Skeletal muscle tissue (tissue), 4 donors: ENCODE results near the gene WNK2. TPM values are rescaled to one million over a fixed set of nuclear protein-coding genes. Genes with fewer than 3 reads are reported as not detected.

Experiments
- H3K27ac ChIP-seq: one replicate; pipeline ENCODE4 v1.7.0; 2013; ENCODE audit warnings: mild to moderate bottlenecking, low read depth, low read length, inconsistent platforms
- H3K27me3 ChIP-seq, 3 donors: one replicate each; pipeline ENCODE4 v1.7.0; 2013; ENCODE audit warnings: low read length in 3 of 3; ENCODE audit not compliant: control insufficient read depth in 3 of 3, insufficient read depth in 3 of 3
- H3K36me3 ChIP-seq, 3 donors: one replicate each; pipeline ENCODE4 v1.7.0; 2013; ENCODE audit warnings: low read length in 3 of 3; ENCODE audit not compliant: control insufficient read depth in 3 of 3, insufficient read depth in 3 of 3
- H3K4me1 ChIP-seq, 3 donors: one replicate each; pipeline ENCODE4 v1.7.0; 2013; ENCODE audit warnings: low read length in 3 of 3, mild to moderate bottlenecking in 3 of 3; ENCODE audit not compliant: control insufficient read depth in 3 of 3, insufficient read depth in 3 of 3
- H3K4me3 ChIP-seq, 3 donors: one replicate each; pipeline ENCODE4 v1.7.0; 2013; ENCODE audit warnings: low read length in 3 of 3
- H3K9ac ChIP-seq, 3 donors: one replicate each; pipeline ENCODE4 v1.7.0; 2013; ENCODE audit warnings: low read length in 3 of 3, mild to moderate bottlenecking in 3 of 3, moderate library complexity in 2 of 3, low read depth in 1 of 3
- H3K9me3 ChIP-seq, 3 donors: one replicate each; pipeline ENCODE4 v1.7.0; 2013; ENCODE audit warnings: low read length in 3 of 3; ENCODE audit not compliant: control insufficient read depth in 3 of 3
- total RNA-seq: library from RNA; depleted of rRNA; stranded (reverse); fragments of >200 nt; gene quantifications from one replicate; pipeline ENCODE4 v1.2.3, GENCODE V29; 2014
- donor health status: Osteomylitis.

WNK2 gene
- total RNA-seq, 1 donor from 2014 or later = 4.7 TPM

DNA sequence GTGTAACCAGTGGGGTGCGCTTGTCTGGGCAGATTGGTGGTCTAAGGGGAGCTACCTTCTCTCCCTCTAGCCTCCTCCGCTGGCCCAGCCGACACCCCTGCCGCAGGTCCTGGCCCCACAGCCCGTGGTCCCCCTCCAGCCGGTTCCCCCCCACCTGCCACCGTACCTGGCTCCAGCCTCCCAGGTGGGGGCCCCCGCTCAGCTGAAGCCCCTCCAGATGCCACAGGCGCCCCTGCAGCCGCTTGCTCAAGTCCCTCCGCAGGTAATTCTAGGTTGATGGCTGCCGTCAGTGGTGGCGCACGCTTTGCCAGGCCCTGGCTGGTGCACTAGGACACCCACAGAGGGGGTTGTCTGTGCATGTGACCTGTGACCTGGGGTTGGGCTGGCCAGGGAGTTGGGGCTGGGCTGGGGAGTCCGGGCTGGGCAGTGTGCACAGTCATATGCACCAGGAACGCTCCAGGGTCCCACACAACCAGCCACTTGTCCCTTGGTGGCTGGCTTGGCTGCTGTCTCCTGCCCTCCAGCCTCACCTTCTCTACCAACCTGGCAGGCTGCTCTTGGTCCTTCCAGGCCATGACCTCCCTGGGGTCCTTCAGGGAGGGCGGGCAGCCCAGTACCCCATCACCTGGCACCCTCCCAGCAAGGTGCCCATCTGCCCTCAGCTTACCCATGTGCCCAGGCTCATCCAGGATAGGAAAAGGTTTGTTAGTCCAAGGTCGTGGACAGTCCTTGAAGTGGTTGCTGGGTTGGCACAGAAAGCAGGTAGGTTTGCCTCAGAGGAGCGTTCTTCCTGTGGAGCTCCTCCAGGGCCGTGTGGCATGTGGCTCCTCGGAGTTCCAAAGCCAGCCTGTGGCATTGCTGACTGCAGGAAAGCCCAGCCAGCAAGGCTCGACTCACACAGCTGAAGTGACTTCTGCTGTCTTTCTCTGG is 73.2 kb downstream of the WNK2 start:
- Histone ChIP-seq H3K4me1 (peaks cover 22 to 44% (median 26%) of the 10 kb centered on the region in 3 donors), H3K4me3 (no peak overlapping the region), H3K27ac (no peak overlapping the region), H3K27me3 (no peaks in the 10 kb centered on the region), H3K9ac (peak overlapping the region in 1 of 3 donors; percentile 54), H3K9me3 (no peaks in the 10 kb centered on the region), H3K36me3 (peaks cover 2 to 20% (median 3%) of the 10 kb centered on the region in 3 donors)

DNA sequence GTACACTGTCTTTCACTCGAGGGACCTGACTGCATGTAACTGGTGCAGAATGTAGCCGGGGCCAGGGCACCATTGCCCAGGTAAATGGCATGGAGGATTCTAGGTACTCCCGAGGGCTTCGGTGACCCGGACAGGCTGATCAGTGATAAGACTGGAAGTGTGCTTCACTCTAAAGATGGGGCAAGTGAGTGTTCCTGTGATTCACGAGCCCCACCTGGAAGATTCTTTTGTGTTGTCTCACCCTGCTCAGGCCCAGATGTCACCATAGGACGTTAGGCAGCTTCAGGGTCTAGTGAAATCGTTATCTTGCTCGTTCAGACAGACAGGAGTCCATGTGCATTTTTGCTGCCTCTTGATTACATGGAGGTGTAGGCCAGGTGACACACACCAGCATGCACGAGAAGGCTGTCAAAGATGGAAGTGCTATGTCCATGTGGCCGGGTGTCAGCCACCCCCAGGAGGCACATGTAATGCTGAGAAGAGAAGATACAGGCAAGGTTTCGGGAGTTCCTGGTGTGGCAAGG is 73.9 kb downstream of the WNK2 start:
- no peaks in the 10 kb centered on the region for H3K27me3 ChIP-seq
- H3K4me1 ChIP-seq = peaks cover 29 to 51% (median 34%) of the 10 kb centered on the region in 3 donors
- H3K9me3 ChIP-seq = no peaks in the 10 kb centered on the region
- H3K36me3 ChIP-seq = peaks cover 2 to 14% (median 3%) of the 10 kb centered on the region in 3 donors
- H3K9ac ChIP-seq = peak overlapping the region; percentile 24 to 54 (median 29)
- no peak overlapping the region for H3K27ac ChIP-seq
- no peak overlapping the region for H3K4me3 ChIP-seq

DNA sequence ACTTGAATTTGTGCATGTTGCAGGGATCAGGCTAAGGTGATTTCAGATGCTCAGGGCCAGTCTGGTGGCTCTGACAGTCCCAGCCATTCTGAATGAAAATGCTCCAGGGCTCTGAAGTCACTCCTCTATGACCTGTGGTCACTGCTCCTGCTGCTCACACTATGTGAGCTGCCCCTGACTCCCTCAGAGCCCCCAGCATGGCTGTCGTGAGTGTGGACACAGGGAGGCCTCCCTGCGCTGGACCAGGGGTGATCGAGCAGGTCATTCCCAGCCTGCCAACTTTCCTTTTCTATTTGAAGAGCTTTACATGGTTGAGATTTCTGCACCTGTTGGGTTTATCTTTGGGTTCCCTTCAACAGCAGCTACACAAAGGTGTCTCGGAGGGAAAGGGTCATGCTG is 74.5 kb downstream of the WNK2 start:
- Histone ChIP-seq H3K9me3 (no peaks in the 10 kb centered on the region), H3K27me3 (no peaks in the 10 kb centered on the region), H3K9ac (peak overlapping the region in 2 of 3 donors; percentile 29 to 54), H3K27ac (no peak overlapping the region), H3K36me3 (peaks cover 2 to 12% (median 3%) of the 10 kb centered on the region in 3 donors), H3K4me3 (no peak overlapping the region), H3K4me1 (peaks cover 31 to 57% (median 38%) of the 10 kb centered on the region in 3 donors)

DNA sequence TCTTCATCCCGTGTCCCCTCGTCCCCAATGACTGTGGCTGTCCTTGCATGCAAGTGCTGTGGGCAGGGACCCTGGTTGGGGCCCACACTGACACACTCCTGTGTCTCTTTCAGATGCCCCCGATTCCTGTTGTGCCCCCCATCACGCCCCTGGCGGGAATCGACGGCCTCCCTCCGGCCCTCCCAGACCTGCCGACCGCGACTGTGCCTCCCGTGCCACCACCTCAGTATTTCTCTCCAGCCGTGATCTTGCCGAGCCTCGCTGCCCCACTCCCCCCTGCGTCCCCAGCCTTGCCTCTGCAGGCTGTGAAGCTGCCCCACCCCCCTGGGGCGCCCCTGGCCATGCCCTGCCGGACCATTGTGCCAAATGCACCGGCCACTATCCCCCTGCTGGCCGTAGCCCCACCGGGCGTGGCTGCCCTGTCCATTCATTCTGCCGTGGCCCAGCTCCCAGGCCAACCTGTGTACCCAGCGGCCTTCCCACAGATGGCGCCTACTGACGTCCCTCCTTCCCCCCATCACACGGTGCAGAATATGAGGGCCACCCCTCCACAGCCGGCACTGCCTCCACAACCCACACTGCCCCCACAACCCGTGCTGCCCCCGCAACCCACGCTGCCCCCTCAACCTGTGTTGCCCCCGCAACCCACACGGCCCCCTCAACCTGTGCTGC is 75.0 kb downstream of the WNK2 start:
- Histone ChIP-seq H3K4me3 (no peak overlapping the region), H3K9ac (peak overlapping the region in 1 of 3 donors; percentile 45), H3K4me1 (peaks cover 31 to 57% (median 38%) of the 10 kb centered on the region in 3 donors), H3K36me3 (peaks cover 3 to 13% (median 5%) of the 10 kb centered on the region in 3 donors), H3K9me3 (no peaks in the 10 kb centered on the region), H3K27ac (no peak overlapping the region), H3K27me3 (no peaks in the 10 kb centered on the region)

DNA sequence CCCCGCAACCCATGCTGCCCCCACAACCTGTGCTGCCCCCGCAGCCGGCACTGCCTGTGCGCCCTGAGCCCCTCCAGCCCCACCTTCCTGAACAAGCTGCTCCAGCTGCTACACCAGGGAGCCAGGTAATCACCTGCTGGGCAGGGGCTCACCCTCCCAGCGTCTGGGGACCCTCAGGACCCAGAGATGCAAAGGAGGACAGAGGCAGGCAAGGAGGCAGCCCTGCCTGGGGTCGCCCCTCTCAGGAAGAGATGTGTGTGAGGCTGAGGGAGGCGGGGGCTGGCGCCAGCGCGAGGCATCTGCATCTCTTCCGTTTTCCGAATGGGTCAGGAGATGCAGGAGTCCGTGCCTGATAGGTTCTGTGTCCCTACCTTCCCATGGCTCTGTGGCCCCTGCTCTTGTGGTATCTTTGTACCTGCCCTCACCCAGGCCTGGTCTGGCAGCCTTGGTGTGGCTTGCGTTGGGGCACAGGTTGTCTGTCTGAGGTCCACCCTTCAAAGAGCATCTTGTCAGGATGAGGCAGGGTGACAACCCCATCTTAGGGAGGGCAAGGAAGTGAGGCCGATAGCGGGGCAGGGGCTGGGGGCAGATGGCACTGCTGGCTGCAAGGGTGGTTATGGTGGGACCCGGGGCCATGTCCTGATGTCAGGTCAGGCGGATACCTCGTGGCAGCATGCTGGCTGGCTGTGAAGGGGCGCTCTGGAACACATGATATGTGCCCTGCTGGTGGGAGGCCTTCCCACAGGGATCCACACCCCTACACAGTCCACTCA is 75.7 kb downstream of the WNK2 start:
- Histone ChIP-seq H3K4me1 (peaks cover 31 to 57% (median 38%) of the 10 kb centered on the region in 3 donors), H3K9ac (no peak overlapping the region), H3K4me3 (no peak overlapping the region), H3K9me3 (no peaks in the 10 kb centered on the region), H3K36me3 (peaks cover 3 to 16% (median 9%) of the 10 kb centered on the region in 3 donors), H3K27ac (no peak overlapping the region), H3K27me3 (no peaks in the 10 kb centered on the region)

DNA sequence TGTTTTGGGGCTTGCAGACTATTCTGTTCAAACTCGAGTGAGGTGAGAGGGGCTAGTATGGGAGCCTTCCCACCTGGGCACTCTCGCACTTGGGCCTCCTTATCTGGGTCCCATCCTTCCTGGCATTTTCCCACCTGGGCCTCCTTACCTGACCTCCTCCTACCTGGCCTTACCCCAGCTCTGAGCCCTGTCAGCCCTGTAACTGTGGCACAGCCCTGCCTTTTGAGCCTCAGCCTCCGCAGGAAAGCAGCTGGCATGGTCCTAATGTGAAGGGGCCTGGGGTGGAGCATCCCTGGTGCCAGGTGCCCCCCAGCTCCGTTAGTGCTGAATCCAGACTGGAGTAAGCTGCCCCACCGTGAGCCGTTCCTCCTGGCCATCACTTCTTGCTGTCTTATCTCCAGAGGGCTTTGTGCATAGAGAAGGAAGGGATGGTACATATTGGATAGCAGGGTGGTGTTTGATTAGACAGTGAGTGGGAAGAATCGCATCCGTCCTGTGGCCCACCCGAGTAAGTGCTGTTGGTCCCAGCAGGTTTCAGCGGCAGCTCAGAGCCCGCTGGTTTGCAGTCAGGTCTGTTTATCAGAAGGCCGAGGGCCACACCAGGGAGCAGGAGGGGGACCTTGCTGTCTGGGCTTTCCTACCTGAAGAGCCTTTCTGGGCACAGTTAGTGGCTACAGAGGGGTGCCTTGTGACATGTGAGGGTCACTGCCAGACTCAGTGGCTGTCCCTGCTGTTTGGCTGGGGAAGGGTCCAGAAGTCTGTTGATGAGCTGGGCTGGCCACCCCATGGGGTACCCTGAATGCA is 76.5 kb downstream of the WNK2 start:
- H3K4me1 ChIP-seq = peaks cover 31 to 62% (median 38%) of the 10 kb centered on the region in 3 donors
- no peaks in the 10 kb centered on the region for H3K9me3 ChIP-seq
- no peak overlapping the region for H3K27ac ChIP-seq
- no peaks in the 10 kb centered on the region for H3K27me3 ChIP-seq
- peaks cover 8 to 15% (median 9%) of the 10 kb centered on the region in 3 donors for H3K36me3 ChIP-seq
- H3K9ac ChIP-seq = peak overlapping the region in 2 of 3 donors; percentile 51 to 75
- no peak overlapping the region for H3K4me3 ChIP-seq

DNA sequence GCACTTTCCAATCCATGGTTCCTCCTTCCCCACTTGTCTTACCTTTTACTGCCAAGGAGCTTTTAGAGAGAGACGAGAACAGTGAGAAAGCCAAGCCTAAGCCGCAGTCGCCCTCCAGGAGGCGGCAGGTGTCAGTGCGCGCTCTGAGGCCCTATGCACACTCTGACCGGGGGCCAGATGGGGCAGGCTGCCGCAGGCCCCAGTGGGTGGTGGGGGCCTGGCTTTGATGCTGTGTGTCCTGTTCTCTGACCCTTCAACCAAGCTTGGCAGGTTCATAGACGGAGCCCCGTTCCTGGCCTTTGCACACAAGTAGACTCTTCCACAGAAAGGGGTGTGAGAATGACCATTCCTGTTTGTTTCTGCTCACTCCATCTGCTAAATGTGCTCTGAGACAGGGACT is 77.3 kb downstream of the WNK2 start:
- Histone ChIP-seq H3K9me3 (no peaks in the 10 kb centered on the region), H3K36me3 (peaks cover 10 to 15% (median 14%) of the 10 kb centered on the region in 3 donors), H3K27me3 (no peaks in the 10 kb centered on the region), H3K4me1 (peaks cover 31 to 69% (median 40%) of the 10 kb centered on the region in 3 donors), H3K9ac (peak overlapping the region in 1 of 3 donors; percentile 75), H3K27ac (no peak overlapping the region), H3K4me3 (no peak overlapping the region)

DNA sequence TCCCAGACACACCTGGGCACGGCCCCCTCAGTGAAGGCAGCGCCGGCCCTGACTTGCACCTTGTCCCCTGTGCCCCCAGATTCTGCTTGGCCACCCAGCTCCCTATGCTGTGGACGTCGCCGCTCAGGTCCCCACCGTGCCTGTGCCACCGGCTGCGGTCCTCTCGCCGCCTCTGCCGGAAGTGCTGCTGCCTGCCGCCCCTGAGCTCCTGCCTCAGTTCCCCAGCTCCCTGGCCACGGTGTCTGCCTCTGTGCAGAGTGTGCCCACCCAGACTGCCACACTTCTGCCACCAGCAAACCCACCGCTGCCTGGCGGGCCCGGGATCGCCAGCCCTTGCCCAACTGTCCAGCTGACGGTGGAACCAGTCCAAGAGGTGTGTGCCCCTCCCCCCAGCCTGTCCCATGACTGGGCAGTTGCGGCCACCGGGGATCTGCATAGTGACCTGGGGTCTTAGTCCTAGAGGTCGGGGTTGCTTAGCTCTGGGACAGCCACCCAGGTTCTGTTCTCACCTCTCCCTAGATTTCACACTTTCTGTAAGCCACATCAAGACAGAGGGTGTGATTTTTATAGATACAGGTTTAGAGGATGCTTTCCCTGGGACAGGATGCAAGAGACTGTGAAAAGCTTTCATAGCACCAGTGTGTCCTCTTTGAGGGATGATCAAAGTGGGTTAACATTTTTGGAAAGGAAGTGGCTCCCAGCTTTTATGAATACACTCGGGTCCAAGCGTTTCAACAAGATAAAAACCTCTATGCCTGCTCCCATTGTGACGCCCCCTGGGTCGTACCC is 78.0 kb downstream of the WNK2 start:
- Histone ChIP-seq H3K9ac (peak overlapping the region in 2 of 3 donors; percentile 17 to 75), H3K27ac (peak overlapping the region; percentile 32), H3K4me3 (peak overlapping the region in 1 of 3 donors; percentile 21), H3K4me1 (peaks cover 31 to 69% (median 40%) of the 10 kb centered on the region in 3 donors), H3K9me3 (no peaks in the 10 kb centered on the region), H3K36me3 (peaks cover 10 to 15% (median 14%) of the 10 kb centered on the region in 3 donors), H3K27me3 (no peaks in the 10 kb centered on the region)
